Liver (tissue), 3 donors: ENCODE data around the gene CATSPERE.

Source experiments
- ATF3 ChIP-seq: IDR thresholded peaks from 2 replicates; pipeline ENCODE4 v1.6.1; 2016; ENCODE audit warnings: antibody characterized with exemption
- CTCF ChIP-seq: fragments of 150-350 bp; IDR thresholded peaks from 2 replicates; pipeline ENCODE4 v1.5.1; 2017; ENCODE audit warnings: improper control_type of control experiment, low read depth, low read length; ENCODE audit not compliant: missing input control
- EGR1 ChIP-seq, 2 donors: IDR thresholded peaks; 2 replicates each; pipeline ENCODE4 v1.6.1; 2016 to 2018; ENCODE audit warnings: antibody characterized with exemption in 2 of 2, low read depth in 2 of 2
- GABPA ChIP-seq, 2 donors: IDR thresholded peaks in 1 of 2; conservative IDR thresholded peaks in 1 of 2; 2 replicates each; pipeline ENCODE4 v1.6.1; 2016; ENCODE audit warnings: antibody characterized with exemption in 2 of 2, mild to moderate bottlenecking in 1 of 2, moderate library complexity in 1 of 2
- HNF4A ChIP-seq, 2 donors: conservative IDR thresholded peaks; 2 replicates each; pipeline ENCODE4 v1.6.1; 2016; ENCODE audit warnings: antibody characterized with exemption in 2 of 2, mild to moderate bottlenecking in 2 of 2
- HNF4G ChIP-seq: IDR thresholded peaks from 2 replicates; pipeline ENCODE4 v1.6.1; 2016; ENCODE audit warnings: antibody characterized with exemption
- JUND ChIP-seq, 2 donors: IDR thresholded peaks; 2 replicates each; pipeline ENCODE4 v1.6.1; 2016; ENCODE audit warnings: antibody characterized with exemption in 2 of 2
- NR2F2 ChIP-seq: IDR thresholded peaks from 2 replicates; pipeline ENCODE4 v1.6.1; 2016; ENCODE audit warnings: antibody characterized with exemption
- RAD21 ChIP-seq, 2 donors: IDR thresholded peaks; 2 replicates each; pipeline ENCODE4 v1.6.1; 2016; ENCODE audit warnings: antibody characterized with exemption in 2 of 2, mild to moderate bottlenecking in 2 of 2
- REST ChIP-seq: IDR thresholded peaks from 2 replicates; pipeline ENCODE4 v1.6.1; 2016; ENCODE audit warnings: antibody characterized with exemption, mild to moderate bottlenecking
- SP1 ChIP-seq: IDR thresholded peaks from 2 replicates; pipeline ENCODE4 v1.6.1; 2018; ENCODE audit warnings: antibody characterized with exemption, mild to moderate bottlenecking
- TAF1 ChIP-seq: conservative IDR thresholded peaks from 2 replicates; pipeline ENCODE4 v1.6.1; 2016; ENCODE audit warnings: antibody characterized with exemption, mild to moderate bottlenecking
- YY1 ChIP-seq: IDR thresholded peaks from 2 replicates; pipeline ENCODE4 v1.6.1; 2016; ENCODE audit warnings: antibody characterized with exemption, mild to moderate bottlenecking
- donor health status: healthy.
- donor health status: healthy.

- TF ChIP-seq CTCF (no peak), REST (no peak), GABPA (IDR thresholded peaks at IDR 0.05 in 1 of 2, conservative IDR thresholded peaks at IDR 0.05 in 1 of 2) (no peak), YY1 (no peak), SP1 (no peak), TAF1 (no peak), HNF4G (no peak), NR2F2 (no peak), ATF3 (no peak), JUND (IDR thresholded peaks at IDR 0.05) (no peak), EGR1 (IDR thresholded peaks at IDR 0.05; ENCODE audit: low read depth in 2 of 2) (no peak), RAD21 (IDR thresholded peaks at IDR 0.05) (no peak), HNF4A (conservative IDR thresholded peaks at IDR 0.05) (no peak)
Observed at GRCh38 chr1:244497805-244498204, 36.7 kb downstream of the CATSPERE start.
